Suppressor macrophage (primary cell): ENCODE results near the gene ACACA.

Experiments
- DNase-seq, 4 experiments: peaks; one replicate each; pipeline ENCODE4 v3.0.0-alpha.2; 2020 to 2022

Gene ACACA

GRCh38 chr17:37065486-37066321 is 340.9 kb downstream of the ACACA start:
- no peak for DNase-seq

- no peak for DNase-seq
Observed at GRCh38 chr17:37064956-37065355, 341.7 kb downstream of the ACACA start.

- DNase-seq, result no peak
Observed at GRCh38 chr17:37064206-37064605, 342.4 kb downstream of the ACACA start.

GRCh38 chr17:37062021-37062420 is 344.6 kb downstream of the ACACA start:
- no peak for DNase-seq

GRCh38 chr17:37060928-37061327 is 345.7 kb downstream of the ACACA start:
- DNase-seq, result no peak

GRCh38 chr17:37060094-37060493 is 346.5 kb downstream of the ACACA start:
- DNase-seq, result no peak

- DNase-seq, result no peak
Observed at GRCh38 chr17:37059493-37059892, 347.1 kb downstream of the ACACA start.

- no peak for DNase-seq
Observed at GRCh38 chr17:37056622-37057021, 350.0 kb downstream of the ACACA start.

DNA sequence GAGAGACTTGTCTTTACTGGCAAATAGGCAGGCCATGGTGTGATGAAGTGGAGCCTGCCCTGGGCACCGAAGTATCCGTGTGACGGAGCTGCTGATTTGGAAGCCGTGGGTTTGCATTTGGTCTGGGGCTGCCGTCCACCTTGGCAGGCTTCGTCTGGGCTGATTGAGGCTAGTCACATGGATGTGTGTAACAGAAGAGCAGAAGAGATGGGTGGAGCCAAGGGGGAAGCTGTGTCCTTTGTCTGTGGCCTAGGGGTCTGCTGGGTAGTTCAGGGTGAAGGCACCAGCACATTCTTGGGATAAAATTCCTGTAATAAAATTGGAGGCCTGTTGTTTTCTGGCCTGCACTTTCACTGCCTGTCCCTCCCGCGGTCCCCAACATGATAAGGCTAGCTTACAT is 351.7 kb downstream of the ACACA start:
- no peak for DNase-seq

DNA sequence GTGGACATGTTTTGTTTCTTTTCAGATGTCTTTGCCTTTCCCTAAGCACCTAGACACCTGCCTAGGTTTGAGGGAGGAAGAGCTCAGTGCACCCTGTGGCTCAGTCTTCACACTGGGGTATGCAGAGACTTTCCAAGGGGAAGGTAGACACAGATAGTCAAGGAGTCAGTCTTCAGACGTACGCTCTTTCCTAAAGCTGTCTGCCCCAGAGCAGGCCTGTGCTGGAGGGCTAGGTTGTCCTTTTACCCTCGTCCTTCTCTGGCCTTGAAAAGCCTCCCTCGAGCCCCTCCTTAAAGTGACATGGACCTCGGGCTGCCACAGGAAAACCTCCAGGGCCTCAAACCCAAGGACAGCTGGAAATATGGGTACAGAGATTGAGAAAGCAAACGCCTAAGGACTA is 354.2 kb downstream of the ACACA start:
- DNase-seq, result no peak

- DNase-seq, result no peak
Observed at GRCh38 chr17:37051833-37052232, 354.8 kb downstream of the ACACA start.

DNA sequence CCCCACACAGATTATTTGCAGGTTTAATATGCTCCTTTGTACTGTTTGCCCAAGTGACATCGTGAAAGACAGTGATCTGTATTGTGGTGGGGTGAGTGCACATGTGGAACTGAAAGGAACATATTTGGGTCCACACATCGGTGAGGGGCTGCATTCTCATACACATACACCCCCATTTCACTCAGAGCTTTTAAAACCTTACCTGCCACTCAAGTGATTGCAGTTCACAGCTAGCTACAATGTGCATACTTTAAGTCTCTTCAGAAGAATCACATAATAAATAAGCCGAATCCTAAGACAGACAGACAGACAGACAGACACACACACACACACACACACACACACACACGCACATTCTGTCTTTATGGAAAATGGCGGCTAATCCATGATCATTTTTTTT is 355.3 kb downstream of the ACACA start:
- no peak for DNase-seq

GRCh38 chr17:37050920-37051319 is 355.7 kb downstream of the ACACA start:
- DNase-seq, result no peak

- DNase-seq, result no peak
Observed at GRCh38 chr17:37048811-37049210, 357.8 kb downstream of the ACACA start.

DNA sequence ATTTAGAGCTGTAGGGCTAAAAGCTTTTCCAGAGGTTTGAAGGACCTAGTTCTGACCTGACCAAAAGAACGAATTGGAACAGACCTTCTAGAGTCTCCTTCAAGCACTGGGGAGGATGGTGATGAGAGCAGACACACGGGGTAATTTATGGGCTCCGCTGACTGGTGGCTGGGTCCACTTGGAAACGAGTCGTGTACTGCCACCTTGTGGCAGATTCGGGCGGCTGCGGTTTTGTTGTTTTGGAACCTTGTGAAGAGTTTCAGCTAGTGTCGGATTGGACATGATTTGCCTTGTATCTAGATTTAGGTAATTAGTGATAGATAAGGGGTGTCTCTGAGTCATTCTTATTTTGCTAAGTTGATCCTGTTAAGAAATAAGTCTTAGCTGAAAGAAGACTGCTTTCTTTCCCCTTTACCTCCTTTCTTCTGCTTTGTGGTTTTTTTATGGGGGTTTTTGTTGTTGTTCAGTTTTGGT is 359.0 kb downstream of the ACACA start:
- peak; percentile 82 to 89 (median 86) for DNase-seq

DNA sequence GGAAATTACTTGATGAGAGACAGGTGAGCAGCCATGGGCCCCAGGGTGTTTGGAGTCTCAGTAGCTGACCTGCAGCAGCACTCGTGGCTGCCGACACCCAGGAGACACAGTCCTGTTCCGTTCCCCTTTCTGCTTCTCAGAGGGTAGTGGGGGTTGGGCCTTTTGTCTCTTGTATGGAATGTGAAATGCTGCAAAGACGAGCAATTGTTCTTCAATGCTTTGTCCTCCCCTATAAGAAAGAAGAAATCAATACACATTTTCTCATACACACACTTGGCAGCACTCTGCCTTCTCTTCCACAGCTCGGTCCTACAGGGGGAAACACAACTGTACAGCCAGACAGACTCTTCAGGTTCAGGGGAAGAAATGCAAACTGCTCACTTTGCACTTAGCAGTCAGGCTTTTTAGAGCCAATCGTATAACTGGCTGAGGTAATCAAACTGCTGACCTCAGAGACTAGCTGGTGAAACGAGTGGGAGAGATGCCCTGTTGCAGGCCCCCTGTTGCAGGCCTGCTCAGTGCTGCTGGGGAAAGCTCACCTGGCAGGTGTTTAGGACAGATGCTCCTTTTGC is 361.2 kb downstream of the ACACA start:
- no peak for DNase-seq

DNA sequence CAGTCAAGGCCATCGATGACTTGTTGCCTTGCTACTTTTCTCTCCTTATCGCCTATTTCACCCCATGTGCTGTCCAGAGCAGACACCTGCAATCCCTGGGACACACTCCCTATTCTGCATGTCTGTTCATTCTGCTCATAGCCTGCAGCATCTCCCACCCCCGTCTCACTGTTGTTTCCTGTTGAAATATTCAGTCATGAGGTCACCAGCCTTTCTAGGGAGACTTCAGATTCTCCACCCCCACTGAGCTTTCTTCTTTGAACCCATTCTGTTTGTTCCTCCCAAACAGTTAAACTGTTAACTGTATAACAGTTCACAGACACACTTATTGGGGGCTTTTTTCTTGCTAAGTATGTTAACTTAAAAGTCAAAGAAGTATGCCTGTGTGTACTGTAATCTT is 363.4 kb downstream of the ACACA start:
- peak in 3 of 4 experiments; percentile 27 to 36 (median 31) for DNase-seq

- DNase-seq, result no peak
Observed at GRCh38 chr17:37041932-37042331, 364.7 kb downstream of the ACACA start.

- no peak for DNase-seq
Observed at GRCh38 chr17:37039269-37039668, 367.4 kb downstream of the ACACA start.

- DNase-seq, result no peak
Observed at GRCh38 chr17:37037590-37038155, 369.0 kb downstream of the ACACA start.
